CD4-positive, alpha-beta T cell treated with Interleukin-4 for 1 hour (primary cell): Measurements from ENCODE around the gene BIN2.
A peak's percentile ranks its signal among the peaks of the same experiment; 100 is the strongest.

ENCODE experiments used
- DNase-seq, 2 donors: peaks; one replicate each; pipeline ENCODE4 v3.0.0-alpha.2; 2020 to 2022

The BIN2 gene

DNA sequence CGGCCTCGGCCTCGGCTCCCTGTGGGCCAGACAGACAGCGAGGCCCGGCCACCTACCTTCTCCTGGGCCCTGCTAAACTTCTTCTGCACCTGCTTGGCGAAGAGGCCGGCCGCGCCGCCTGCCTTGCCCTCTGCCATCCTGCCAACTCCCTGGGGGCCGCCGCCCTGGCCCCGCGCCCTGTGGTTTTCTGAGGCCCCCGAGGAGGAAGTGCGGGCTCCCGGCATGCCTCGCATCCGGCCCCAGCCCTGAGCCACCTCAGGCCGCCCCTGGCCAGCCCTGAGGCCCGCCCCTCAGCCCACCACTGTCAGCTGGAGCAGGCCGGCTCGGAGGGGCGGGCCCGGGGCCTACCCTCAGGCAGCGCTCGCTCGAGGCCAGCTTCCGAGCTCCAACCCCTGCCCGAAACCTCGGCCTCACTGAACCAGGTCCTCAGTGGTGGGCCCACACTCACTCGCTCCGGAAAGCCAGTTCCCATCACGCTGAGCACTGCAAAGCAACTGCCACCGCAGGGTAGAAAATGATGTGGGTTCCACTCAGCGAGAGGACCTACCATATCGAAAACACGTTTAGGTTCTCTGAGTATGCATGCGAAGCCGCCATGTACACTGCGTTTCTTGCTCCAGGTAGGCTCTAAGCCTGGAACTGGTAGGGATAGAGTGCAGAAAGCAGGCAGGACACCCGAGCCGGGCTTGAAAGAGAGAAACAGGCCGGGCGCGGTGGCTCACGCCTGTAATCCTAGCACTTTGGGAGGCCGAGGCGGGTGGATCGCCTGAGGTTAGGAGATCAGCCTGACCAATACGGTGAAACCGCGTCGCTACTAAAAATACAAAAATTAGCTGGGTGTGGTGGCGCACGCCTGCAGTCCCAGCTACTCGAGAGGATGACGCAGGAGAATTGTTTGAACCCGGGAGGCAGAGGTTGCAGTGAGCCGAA is at the start of gene BIN2:
Gene BIN2 (minus strand): TSS at position 209 of the 930 bp plus-strand sequence. CDS start 72 bp downstream, at position 137.
- DNase-seq, result peak; percentile 72 to 82

DNA sequence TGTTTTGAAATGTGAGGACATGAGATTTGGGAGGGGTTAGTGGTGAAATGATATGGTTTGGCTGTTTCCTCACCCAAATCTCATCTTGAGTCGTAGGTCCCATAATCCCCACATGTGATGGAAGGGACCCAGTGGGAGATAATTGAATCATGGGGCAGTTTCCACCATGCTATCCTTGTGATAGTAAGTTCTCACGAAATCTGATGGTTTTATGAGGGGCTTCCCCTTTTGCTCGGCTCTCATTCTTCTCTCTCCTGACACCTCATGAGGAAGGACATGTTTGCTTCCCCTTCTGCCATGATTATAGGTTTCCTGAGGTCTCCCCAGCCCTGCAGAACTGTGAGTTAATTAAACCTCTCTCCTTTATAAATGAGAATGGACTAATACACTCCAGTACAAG is 49.2 kb upstream of the BIN2 start:
- no peak for DNase-seq

DNA sequence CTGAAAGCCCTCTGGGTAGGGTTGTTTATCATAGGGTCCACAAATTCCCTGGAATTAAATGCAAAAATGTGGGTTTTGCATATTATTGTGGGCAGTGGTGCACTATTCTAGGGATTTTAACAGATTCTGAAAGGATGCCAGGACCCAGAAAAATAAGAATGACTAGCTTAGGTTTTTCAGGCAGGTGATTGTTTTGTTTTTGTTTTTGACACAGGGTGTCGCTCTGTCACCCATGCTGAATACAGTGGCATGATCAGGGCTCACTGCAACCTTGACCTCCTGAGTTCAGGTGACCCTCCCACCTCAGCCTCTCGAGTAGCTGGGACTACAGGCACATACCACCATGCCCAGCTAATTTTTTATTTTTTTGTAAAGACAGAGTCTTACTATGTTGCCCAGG is 48.0 kb upstream of the BIN2 start:
- no peak for DNase-seq

DNA sequence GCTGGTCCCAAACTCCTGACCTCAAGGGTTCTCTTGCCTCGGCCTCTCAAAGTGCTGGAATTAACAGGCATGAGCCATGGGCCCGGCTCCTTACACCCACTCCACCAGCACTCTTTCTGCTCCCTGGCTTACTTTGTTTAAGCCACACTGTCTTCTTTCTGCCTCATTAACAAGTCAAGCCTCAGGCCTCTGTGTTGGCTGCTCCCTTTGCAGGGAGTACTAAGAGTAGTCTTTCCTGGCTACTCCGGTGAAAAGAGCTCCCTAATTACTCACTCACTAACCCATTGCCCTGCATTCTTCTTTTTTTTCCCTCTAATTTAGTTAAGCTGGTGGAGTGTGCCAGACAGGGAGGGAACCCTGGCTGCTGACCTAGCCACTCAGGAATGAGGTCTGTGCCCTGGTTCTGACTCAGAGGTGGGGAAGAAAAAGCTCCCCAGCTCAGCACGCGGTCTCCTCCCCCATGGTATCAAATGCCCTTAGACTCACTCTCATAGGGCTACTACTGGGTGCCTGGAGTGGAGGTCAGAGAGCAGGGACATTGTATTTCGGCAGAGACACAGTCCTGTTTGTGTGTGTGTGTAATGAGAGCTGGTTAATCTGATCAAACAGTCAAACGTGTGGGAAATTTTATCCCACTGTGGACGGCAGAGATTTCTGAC is 47.5 kb upstream of the BIN2 start:
- DNase-seq, result no peak

DNA sequence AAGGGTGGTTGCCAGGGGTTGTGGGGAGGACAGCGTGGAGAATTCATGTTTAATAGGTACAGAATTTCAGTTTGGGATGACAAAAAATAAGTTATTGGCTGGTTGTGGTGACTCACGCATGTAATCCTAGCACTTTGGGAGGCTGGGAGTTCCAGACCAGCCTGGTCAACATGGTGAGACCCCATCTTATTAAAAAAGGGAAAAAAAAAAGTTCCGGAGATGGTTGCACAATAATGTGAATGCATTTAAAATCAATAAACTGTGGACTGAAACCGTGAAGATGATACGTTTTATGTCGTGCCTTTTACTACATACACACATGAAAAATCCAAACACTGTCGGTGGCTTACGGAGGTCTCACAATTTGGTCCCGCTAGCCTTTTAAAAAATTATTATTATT is 46.7 kb upstream of the BIN2 start:
- no peak for DNase-seq

DNA sequence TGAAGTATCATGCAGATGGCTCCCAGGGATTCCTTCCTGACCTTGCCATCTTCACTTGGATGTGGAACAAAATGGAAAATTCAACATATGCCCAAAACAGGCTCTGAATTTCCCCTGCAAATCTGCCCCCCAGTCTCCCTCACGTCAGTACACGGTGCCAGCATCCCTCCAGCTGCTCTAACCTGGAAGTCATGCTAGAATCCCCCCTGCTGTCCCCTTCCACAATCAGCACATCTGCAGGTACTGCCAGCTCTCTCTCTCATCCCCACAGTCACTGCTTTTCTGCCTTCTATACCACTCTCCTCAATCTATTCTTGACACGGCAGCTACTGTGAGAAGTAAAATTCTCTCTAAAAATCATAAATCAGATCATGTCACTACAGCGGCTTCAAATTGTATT is 45.6 kb upstream of the BIN2 start:
- DNase-seq, result no peak

DNA sequence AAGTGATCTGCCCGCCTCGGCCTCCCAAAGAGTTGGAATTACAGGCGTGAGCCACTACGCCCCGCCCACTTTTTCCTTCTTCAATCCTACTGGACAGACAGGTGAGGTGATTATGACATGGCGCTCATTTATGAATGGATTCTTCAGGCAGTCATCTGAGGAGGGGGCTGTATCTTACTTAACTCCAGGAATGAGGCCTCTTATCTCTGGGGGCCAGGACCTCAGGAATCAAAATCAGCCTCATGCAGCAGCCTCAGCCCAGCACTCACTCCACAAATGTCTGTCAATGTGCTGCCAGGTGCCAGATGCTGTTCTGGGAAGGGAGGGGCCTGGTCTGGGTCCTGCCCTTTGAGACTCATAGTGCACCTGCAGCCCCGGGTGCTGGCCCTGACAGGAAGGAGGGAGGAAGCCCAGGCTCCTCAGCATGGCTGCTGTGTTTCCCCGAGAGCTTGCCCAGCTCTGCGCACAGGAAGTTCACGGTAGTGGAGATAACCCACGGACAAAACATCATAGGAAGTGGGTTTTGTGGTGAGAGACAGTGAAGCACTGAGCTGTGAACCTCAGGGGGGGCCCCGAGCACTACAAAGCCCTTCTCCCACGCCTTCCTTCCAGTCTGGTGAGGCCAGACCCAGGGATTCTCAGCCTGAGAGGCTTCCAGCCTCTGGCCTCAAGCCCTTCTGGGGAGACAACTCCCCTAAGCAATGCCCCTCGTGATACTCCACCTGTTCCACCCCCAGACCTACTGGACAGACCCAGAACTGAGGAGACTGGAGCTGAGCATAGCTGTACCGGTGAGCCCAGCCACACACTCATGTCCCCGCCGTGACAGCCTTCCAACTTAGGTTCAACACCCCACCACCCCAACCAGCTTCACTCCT is 44.9 kb upstream of the BIN2 start:
- peak; percentile 93 to 95 for DNase-seq

DNA sequence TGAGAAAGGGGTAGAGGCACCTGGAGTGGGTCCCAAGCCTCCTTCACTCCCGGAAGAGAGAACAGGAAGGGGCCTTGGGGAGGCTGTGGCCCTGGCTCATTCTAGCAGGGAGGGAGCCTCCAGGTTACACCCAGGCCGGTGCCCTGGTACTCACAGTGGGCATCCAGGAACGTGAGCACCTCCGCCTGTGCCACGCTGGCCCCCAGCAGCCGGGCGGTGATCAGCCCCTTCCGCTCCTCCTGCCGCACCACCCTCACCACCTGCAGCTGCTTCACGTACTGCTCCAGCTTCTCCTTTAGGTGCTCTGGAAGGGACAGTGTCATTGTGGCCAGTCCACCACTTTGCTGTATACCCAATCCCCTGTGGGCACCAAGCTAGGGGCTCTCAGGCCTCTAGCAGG is 41.3 kb upstream of the BIN2 start:
- no peak for DNase-seq

DNA sequence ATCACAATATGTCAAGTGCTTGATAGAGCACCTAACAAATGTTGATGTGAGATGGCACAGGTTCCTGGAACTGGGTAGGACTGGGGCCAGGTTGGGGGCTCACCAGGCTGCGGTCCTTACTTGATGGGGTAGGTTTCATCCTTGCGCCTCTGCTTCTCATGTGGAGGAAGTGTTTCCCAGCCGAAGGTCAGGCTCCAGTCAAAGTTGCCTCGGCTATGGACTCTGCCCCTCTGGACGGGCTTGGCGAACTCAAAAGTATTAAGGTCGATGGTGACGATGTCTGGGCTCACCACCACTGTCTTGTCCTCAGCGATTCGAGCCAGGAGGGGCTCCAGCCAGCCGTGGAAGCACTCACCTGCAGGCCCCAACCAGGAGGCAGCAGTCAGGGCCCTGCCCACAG is 40.0 kb upstream of the BIN2 start:
- no peak for DNase-seq

DNA sequence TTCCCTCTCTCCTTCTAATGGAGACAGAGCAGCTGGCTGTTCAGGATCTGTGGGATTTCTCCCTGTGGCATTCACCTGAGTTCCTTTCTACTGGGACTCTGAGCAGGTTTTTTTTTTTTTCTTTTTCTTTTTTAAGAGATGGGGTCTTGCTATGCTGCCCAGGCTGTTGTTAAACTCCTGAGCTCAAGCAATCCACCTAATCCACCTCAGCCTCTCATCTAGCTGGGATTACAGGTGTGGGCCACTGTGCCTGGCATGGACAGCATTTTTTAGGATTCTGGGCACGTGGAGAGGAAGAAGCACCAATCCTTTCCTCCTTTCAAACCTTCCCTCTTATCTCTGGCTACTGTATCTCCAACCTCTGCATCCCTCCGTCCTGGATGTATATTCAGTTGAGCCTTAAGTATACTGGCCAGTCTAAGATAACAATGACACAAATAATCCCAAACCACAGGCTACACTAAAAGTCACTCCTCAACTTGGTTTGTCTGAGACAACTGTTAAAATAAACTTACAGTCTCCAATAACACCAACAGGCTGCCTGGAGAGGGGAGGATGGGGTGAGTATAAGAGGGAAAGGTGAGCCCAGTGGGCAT is 38.9 kb upstream of the BIN2 start:
- DNase-seq, result no peak

DNA sequence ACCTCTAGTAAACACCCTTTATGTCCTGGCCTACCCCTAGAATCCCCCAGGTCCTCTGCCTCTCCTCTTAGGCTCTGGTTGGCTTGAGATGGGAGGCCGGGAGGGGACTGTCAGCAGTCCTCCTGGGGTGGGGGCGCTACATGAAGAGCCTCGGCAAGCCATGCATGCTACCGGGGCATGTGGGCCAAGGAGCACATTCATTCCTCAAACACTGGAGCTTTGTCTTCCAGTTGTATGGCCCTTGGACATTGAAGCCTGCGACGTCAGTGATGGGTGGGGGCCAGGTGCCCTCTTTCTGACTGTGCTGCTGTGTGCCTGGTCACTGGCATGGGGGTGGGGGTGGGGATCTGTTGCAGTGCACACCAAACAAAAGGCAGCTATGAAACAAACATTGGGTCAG is 38.3 kb upstream of the BIN2 start:
- no peak for DNase-seq

DNA sequence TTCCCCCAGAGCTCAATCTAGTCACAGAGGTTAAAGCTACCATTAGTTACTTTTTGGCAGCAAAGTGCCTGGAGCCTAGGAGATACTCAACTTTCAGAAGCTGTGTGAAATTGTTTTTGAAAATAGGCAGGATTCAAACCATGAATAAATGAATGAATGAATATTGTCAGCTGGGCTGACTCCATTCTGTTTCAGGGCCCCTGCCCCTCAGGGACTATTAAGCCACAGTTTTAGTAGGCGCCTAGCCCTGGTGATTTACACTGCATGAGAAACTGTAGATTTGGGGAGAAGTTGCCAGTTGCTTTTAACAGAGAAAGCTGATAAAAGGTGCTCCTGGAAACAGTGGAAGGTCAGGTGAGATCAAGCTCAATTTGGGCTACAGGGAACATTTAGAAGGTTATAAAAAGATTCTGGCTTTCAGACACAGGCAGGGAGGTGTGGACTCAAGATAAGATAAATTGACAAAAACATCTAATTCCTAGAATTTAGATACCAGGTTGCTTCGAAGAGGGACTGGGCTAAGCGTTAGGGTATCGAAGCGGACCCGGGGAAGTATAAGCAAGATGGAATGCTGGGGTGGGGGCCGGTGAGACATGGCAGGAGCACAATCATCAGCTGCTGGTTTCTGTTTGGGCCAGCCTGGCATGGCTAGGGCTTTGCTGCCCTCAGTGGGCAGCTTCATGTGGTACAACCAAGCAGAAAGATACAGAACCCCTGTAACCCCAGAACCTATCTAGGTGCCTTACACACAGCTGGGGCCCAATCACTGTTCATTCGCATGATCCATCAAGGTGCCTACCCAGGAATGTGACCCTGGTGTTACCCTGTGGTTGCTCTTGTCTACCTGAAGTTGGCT is 37.4 kb upstream of the BIN2 start:
- no peak for DNase-seq

DNA sequence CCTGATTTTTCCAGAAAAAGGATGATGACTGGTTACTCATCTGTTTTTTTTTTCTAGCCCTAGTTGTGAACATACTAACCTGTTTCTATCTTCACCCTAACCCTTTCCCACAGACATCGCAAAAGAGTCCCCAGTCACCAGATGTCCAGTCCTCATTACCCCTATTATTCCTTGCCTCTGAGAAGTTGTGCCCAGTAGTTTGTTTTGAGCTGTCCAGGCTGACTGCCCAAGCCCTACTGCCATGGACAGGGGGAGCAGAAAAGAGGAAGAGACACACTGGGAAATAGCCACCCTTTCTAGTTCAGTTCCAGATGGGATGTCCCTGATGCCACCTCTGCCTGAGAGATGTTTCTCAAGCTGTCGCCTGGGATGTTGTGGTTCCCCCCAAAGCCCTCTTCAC is 36.3 kb upstream of the BIN2 start:
- DNase-seq, result no peak

DNA sequence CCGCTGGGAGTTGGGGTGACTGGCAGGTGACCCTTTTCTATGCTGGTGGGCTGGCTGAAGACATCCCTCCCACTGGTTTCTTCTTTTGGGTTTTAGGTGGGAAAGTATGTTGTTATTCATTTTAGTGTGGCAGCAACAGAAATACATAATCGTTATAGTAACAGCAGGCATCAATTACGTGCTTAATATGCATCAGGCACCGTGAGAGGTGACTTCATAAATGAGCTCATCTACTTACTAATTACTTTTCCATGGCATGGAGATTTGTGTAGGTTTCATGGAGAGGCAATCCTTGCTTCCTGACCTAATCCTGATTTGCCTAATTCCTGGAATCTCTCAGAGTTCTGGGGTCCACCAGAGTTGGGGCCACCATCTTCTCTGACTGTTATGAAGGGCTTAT is 35.9 kb upstream of the BIN2 start:
- DNase-seq, result no peak

DNA sequence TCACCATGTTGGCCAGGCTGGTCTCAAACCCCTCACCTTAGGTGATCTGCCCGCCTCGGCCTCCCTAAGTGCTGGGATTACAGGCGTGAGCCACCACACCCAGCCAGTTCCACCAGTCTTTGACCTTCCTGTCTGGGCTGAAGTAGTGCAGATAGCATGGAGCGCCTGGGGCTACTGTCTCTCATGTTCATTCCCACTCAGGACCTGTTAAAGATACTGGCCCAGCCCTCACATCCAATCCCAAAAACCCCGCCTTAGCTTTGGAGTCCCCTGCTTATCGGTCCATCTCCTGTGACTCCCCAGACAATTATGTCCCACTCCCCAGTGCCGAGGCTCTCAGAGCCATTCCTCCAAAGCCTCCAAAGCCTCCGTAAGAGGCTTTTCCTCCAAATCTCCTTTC is 34.5 kb upstream of the BIN2 start:
- no peak for DNase-seq

DNA sequence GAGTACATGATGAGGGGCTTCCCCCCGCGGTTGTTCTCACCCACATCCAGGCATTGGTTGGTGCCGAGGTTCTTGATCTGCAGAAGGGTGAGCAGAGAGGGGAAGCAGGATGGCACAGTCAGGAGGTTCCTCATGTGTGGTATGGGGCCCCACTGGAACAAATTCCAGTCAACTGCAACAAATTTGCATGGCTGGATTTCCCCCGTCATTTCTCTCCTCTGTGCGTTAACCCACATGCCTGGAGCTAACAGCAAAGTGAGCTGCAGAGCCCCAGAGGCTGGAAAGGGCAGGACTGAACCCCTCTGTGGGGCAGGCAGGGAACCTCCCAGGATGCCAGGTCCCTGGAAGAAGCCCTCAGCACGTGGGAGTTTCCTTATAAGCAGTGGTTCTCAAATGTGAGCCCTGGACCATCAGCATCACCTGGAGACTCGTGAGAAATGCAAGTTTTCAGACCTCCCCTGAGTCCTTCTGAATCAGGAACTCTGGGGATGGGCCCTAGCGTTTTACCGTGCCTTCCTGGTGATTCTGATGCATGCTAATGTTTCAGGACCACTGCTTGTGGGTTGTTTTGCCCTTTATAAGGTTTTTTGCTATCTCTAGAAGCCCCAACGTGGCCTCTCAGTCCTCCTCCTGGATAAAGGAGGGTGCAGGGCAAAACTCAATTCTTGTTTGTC is 33.5 kb upstream of the BIN2 start:
- peak in 1 of 2 donors; percentile 37 for DNase-seq

DNA sequence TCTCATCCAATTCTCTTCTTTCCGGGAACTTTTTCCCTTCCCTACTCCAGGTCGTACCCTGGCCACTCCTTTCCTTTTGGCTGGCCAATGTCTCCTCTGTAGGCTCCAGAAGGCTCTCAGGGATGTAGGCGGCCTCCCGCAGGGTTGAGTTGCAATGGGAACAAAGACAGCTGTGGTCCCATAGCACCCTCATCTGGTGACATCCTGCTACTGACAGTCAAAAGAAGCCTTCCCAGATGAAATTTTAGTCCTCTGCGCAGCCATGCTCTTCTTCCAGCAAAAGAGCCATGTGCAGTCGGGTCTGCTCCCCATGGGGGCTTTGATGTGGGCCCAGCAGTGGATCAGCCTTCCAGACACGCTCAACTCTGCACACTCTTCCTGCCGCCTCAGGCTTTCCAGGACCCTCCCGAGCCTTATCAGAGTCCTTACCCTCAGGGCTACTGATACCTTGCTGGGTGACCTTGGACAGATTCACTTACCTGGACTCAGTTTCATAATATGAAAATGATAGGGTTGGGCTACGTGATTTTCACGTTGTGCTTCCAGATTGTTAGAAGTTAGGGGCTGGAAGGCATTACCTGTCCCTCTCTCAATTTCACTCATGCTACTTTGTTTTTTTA is 28.0 kb upstream of the BIN2 start:
- peak; percentile 53 to 63 for DNase-seq

DNA sequence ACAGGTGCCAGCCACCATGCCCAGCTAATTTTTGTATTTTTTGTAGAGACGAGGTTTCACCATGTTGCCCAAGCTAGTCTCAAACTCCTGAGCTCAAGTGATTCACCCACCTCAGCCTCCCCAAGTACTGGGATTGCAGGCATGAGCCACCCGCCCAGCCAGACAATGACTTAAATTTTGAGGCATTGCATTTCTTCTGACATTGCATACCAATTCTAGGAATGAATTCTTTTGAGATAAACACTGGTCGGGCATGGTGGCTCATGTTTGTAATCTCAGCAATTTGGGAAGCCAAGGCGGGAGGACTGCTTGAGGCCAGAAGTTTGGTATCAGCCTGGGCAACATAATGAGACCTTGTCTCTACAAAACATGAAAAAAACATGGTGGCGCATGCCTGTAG is 25.1 kb upstream of the BIN2 start:
- no peak for DNase-seq

DNA sequence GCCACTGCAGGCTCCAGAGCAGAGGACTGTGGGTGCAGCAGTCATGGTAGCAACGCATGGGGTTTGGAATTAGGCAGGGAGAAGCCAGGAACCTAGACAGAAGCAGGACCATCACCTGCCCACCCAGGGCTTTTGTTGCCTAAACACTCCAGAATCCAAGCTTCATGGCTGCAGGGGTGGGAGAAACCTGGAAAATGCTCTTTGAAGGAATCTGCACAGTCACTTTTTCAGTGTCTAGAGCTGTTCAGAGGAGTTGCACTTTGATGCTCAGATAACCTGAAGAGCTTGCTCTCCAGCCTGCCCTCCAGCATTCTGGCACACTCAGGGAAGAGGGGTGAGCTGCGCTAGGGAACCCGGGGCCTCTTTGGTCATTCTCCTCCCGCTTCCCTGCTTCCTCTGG is 24.1 kb upstream of the BIN2 start:
- DNase-seq, result no peak

DNA sequence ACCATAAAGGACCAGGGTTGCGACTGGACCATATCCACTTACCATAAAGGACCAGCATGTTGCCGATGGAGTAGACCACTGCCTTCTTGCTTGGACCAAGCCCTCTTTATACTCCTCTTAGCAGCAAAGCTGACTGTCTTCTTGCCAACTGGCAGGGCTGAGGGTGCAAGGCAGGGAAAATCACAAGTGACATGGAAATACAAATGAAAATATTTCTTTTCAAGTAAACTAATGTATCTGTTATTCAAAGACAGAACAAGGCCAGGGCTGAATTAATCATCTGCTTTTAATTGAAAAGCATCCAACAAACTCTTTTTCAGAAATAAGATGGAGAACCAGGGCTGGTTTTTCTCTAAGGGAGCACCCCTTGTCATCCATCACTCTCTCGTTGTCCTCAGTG is 22.6 kb upstream of the BIN2 start, which contains the start of gene CELA1:
Gene CELA1 (minus strand): TSS at position 99 of the 400 bp plus-strand sequence. CDS start 41 bp downstream, at position 58.
- no peak for DNase-seq

DNA sequence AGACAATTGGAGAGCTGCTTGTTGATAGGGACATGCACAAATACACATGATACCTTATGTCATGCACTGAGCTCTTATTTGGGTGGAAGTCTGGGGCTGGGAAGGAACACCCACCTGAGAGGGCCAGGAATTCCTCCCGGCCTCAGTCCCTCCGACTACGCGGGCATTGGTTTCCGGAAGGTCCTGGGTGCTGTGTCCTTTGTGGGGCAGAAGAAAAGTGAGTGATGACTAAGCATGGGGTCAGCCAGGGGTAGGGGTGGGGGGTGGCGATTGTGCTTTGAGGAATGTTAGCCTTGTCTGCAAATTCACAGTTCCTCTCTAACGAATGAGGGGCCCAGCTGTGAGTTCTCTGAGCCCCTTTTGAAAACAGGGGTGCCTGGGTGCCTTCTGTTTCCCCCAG is 21.7 kb upstream of the BIN2 start:
- no peak for DNase-seq
